HG02588 (cell line): ENCODE measurements around the gene SMARCC1.
A peak's percentile ranks its signal among the peaks of the same experiment; 100 is the strongest.
"Not testable (repeated sequence)": the region's sequence is repeated elsewhere in the genome, so short reads cannot be mapped to it uniquely, and the experiment has no call there.

ENCODE experiments used
- ATAC-seq: cut with Tn5 transposase; IDR thresholded peaks from one replicate; pipeline ENCODE4 v1.9.1; 2021; ENCODE audit warnings: mild to moderate bottlenecking, moderate library complexity; ENCODE audit not compliant: unreplicated experiment

The SMARCC1 gene

DNA sequence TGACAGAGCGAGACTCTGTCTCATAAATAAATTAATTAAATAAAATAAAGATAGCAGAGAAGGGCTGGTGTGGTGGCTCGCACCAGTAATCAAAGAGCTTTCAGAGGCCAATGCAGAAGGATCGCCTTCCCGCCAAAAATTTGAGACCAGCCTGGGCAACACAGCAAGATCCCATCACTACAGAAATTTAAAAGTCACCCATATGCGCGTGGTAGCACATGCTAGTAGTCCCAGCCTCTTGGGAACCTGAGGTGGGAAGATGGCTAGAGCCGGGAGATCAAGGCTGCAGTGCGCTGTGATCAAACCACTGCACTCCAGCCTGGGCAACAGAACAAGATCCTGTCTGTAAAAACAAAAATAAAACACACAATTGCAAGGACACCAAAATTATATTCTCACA lies 9.6 kb downstream of the SMARCC1 start:
- ATAC-seq: no peak

DNA sequence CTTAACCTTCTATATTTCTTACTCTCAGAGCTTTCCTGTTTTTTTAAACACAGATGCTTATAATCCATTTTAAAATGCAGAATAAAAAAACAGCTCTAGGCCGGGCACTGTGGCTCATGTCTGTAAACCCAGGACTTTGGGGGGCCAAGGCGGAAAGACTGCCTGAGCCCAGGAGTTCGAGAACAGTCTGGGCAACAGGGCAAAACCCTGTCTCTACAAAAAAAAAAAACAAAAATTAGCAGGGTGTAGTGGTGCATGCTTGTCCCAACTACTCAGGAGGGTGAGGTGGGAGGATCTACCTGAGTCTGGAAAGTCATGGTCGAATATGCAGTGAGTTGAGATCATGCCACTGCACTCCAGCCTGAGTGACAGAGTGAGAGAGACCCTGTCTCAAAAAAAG lies 15.5 kb downstream of the SMARCC1 start:
- ATAC-seq: no peak

DNA sequence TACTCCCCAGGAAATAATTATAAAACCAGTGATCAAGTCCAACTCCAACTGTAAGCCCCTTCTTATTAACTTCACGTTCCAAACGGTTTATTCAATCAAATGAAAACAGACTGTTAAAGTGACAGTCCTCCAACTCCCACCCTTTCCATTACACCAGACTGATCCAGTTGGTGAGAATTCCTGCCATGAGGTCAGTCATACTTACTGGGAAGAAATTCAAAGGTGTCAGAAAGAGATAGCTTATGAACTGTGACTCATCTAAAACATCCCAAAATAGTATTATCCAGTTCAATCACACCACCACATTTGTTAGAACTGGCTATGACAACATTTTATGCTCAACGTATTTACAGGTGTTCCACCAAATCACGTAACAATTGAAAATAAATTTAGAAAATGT lies 19.5 kb downstream of the SMARCC1 start:
- no peak for ATAC-seq

DNA sequence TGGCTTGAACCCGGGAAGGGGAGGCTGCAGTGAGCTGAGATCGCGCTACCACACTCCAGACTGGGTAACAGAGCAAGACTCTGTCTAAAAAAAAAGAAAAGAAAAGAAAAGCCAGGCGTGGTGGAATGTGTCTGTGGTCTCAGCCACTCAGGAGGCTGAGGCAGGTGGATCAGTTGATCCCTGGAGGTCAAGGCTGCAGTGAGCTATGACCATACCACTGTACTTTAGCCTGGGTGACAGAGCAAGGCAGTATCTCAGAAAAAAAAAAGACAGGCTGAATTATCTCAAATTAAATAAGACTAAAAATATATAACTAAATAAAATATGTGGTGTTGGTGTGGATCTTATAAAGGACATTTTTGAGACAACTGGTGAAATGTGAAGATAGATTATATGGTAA lies 20.6 kb downstream of the SMARCC1 start:
- ATAC-seq: no peak

DNA sequence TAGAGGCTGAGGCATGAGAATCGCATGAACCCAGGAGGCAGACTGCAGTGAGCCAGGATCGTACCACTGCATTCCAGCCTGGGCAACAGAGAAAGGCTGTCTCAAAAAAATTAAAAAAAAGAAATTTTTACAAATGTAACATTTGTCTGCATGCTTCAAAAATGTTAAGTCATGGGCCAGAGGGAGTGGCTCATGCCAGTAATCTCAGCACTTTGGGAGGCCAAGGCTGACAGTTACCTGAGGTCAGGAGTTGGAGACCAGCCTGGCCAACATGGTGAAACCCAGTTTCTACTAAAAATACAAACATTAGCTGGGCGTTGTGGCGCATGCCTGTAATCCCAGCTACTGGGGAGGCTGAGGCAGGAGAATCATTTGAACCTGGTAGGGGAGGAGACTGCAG lies 21.5 kb downstream of the SMARCC1 start:
- not testable (repeated sequence) for ATAC-seq

DNA sequence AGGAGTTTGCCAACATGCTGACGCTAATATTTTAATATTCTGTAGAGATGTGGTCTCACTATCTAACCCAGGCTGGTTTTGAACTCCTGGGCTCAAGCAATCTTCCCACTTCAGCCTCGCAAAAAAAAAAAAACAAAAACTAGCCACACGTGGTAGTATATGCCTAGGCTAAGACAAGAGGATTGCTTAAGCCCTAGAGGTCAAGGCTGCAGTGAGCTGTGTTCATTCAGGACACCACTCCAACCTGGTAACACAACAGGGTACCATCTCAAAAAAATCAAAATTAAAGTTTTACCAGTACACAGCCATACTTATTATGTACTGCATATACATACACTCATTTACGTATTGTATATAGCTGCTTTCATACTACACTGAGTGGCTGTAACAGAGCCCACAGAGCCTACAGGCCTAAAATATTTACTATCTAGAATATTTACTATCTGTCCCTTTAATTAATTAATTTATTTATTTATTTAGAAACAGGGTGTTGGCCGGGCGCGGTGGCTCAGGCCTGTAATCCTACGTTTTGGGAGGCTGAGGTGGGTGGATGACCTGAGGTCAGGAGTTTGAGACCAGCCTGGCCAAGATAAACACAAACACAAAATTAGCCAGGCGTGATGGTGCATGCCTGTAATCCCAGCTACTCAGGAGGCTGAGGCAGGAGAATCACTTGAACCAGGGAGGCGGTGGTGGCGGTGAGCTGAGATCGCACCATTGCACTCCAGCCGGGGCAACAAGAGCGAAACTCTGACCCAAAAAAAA lies 23.2 kb downstream of the SMARCC1 start:
- ATAC-seq: no peak

DNA sequence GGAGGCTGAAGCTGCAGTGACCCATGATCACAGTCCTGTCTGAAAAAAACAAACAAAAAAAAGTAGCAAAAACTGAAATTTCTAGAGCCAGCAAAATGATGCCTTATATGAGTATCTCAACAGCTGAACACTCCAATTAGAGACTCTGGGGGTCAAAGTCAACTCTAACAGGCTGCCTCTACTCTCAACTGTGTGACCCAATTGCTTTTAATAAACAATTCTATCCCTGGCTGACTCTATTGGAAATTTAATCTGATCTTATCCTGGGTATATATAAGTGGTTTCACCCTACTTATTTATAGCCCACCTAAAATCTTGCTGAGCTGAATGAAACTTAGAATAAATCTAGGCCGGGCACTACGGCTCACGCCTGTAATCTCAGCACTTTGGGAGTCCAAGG lies 29.0 kb downstream of the SMARCC1 start:
- no peak for ATAC-seq

DNA sequence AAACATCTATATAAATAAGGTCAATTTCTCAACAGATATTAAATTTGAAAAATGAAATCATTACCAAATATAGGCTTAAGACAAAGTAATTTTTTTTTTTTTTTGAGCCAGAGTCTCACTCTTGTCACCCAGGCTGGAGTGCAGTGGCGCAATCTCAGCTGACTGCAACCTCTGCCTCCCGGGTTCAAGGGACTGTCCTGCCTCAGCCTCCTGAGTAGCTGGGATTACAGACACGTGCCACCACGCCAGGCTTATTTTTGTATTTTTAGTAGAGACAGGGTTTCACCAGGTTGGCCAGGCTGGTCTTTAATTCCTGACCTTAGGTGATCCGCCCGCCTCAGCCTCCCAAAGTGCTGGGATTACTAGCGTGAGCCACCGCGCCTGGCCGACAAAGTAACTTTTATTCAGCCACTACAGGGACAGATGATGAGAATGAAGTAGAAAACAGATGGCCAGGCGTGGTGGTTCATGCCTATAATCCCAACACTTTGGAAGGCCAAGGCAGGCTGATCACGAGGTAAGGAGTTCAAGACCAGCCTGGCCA lies 30.8 kb downstream of the SMARCC1 start:
- not testable (repeated sequence) for ATAC-seq

DNA sequence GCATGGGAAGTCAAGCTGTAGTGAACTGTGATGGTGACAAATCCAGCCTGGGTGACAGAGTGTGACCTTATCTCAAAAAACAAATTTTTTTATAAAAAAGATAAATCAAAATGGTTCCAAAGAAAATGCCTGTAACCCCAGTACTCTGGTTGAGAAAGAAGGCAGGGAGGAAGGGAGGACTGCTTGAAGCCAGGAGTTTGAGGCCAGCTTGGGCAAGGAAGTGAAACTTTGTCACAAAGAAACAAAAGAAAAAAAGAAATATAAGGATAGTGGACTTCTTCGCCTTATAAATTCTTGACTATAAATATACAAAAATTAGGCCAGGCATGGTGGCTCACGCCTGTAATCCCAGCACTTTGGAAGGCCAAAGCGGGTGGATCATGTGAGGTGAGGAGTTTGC lies 34.1 kb downstream of the SMARCC1 start:
- no peak for ATAC-seq

DNA sequence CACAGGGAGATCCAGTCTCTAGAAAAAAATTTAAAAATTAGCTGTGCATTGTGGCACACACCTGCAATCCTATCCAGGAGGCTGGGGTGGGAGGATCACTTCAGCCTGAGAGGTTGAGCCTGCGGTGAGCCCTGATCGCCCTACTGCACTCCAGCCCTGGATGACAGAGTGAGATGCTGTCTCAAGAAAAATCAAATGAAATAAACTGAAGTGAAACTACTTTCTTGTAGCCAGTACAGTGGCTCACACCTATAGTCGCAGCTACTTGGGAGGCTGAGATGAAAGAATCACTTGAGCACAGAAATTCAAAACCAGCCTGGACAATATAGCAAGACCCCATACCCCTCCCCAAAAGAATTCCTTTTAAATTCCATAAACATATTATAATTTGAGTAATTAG lies 35.4 kb downstream of the SMARCC1 start:
- ATAC-seq: no peak

DNA sequence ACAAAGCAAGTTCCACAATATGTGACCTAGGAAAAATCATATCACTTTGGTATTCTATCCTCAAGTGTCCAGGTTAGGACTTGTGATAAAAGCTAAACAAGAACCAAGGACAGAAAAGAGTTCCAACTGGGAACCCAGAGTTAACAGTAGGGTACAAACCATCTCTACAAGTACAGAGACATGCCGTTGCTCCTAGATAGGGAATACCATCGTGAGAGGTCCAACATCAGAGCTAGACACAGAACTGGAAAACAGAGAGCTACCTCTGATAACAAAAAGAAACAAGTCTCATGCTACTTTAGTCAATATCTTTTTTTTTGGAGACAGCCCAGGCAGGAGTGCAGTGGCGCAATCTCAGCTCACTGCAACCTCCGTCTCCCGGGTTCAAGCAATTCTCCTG lies 37.8 kb downstream of the SMARCC1 start:
- no peak for ATAC-seq

DNA sequence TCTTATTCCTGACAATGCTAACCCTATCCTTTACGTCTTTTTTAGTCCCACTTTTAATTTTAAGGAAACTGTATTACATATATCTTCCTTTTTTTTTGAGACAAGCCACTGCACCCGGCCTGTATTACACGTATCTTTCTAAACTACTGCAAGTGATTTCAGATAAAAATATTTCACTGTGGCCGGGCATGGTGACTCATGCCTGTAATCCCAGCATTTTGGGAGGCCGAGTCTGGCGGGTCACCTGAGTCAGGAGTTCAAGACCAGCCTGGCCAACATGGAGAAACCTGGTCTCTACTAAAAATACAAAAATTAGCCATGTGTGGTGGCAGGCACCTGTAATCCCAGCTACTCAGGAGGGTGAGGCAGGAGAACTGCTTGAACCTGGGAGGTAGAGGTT lies 38.3 kb downstream of the SMARCC1 start:
- not testable (repeated sequence) for ATAC-seq

DNA sequence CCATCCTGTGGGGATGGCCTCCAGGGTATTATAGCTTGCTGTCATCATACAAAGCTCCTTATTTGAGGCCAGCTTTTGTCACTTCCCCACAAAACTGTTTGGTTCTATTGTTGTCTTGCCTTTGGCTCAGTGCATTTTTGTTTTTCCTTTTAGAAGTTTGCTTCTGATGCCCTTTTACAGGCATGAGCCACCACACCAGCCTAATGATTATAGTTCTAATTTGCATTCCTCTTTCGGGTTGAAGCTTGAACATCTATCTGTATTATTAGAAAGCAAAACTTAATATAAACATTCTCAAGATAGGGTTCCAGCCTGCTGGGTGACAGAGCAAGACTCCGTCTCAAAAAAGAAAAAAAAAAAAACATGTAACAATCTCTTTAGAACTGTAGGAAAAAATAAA lies 39.8 kb downstream of the SMARCC1 start:
- peak; percentile 47 for ATAC-seq

DNA sequence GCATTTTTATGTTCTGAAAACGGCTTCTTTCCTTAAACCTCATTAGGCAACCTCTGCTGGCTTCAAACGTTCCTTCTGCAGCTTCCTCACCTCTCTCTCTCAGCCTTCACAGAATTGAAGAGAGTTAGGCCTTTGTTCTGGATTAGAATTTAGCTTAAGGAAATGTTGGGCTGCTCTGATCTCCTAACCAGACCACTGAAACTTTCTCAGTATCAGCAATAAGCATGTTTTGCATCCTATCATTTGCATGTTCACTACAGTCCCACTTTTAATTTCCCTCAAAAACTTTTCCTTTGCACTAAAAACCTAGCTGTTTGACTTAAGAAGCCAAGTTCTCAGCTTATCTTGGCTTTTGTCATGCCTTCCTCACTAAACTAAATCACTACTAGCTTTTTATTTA lies 49.5 kb downstream of the SMARCC1 start:
- no peak for ATAC-seq

DNA sequence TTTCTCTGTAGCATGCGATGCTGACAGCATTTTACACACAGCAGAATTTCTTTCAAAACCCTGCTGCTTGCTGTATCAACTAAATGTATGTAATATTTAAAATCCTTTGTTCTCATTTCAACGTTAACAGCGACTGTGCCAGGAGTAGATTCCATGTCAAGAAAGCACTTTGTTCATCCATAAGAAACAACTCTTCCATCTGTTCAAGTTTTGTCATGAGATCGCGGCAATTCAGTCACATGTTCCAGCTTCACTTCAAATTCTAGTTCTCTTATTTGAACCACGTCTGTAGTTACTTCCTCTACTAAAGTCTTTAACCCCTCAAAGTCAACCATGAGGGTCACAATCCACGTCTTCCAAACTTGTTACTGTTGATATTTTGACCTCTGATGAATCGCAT lies 50.6 kb downstream of the SMARCC1 start:
- no peak for ATAC-seq

DNA sequence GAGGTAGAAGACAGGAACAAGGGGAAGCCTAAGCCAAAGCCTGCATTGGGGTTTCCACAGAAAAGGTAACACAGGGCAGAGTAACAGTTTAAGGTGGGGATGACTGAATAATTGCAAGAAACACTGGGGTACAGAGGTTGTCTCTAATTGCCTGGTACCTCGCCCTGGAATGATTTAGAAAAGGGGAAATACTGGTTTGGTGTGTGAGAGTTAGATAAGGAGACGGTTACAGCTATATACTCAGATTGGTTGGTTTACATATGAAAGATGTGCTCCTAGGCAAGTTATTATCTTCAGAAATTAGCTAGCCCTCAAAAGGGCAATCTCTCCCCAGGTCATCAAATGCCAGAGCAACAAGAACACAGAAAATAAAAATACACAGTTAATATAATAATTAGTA lies 58.8 kb downstream of the SMARCC1 start:
- no peak for ATAC-seq

DNA sequence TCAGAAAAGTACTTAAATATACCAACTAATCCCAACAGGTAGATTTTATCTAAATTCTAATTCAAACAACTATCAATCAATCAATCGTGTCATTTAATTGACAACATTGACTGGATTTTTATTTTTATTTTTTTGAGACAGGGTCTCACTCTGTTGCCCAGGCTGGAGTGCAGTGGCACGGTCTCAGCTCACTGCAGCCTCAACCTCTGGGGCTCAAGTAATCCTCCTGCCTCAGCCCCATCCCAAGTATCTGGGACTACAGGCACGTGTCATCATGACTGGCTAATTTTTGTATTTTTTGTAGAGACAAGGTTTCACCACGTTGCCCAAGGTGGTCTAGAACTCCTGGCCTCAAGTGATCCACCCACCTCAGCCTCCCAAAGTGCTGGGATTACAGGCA lies 64.2 kb downstream of the SMARCC1 start:
- ATAC-seq: not testable (repeated sequence)

DNA sequence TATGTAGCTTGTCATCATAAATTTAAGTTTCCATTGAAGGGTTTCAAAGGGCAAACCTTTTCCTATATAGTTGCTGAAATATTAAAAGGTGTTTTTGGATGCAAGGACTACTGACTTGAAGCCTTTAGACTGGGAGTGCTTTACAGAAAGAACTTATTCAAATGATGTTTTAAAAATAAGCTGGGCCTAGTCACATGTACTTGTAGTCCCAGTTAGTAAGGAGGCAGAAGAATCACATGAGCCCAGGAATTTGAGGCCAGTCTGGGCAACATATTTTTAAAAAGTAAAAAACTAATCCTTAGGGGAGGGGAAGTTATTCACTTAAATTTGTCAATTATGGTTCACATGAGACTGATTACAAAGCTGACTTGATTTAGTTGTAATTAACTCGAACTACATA lies 65.0 kb downstream of the SMARCC1 start:
- ATAC-seq: no peak

DNA sequence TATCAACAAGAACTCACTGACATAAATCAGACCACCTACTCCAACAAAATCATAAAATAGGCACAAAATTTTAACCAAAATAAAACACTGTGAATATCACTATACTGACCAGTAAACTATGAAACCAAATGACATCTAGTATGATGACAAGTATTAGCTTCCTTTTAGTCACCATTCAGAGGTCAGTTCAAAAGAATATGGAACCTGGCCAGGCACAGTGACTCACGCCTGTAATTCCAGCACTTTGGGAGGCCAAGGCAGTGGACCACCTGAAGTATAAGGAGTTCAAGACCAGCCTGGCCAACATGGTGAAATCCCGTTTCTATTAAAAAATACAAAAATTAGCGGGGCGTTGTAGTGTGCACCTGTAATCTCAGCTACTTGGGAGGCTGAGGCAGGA lies 65.8 kb downstream of the SMARCC1 start:
- no peak for ATAC-seq

DNA sequence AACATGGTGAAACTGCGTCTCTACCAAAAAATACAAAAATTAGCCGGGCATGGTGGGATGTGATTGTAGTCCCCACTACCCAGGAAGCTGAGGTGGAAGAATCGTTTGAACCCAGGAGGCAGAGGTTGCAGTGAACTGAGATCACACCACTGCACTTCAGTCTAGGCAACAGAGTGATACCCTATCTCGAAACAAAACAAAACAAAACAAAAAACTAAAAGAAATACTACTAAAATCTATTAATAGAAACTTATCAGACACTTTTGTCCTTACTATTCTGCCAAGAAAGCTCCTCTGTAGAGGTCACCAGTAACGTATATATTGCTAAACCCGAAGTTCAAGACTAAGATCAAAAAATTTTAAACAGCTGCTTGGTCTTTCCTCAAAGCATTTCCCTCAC lies 67.1 kb downstream of the SMARCC1 start:
- ATAC-seq: no peak

DNA sequence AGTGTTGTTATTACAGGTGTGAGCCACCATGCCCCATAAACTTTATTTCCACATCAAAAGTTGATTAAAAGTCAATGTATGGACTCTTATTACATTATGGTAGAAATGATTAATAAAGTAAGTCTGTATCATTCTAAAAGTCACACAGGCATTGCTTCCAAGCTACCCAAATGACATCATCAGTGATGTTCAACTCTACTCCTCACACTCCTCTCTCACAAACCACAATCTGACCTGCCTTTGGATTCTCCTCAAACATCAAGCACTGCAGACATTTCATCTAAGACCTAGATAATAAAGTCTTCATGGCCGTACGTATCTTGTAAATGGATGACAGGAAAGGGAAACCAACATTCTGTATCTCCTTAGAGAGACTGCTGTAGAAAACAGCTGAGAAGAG lies 68.0 kb downstream of the SMARCC1 start:
- ATAC-seq: no peak

DNA sequence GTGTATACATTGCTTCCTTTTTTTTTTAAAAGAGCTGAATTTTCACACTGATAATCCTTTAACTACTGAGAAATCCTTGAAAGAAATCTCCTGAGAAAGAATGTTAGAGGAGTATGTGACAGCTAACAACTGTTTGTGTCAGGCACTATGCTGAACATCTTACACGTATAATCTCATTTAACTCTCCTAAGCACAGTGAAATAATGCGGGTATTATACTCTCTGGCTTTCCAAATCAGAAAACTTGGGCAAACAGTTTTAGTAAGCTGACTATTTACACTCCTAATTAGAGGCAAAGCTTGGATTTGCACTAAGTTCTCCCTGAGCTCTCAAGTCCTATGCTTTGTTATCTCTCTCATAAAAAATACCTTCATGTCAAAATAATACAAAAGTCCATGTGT lies 69.3 kb downstream of the SMARCC1 start:
- no peak for ATAC-seq

DNA sequence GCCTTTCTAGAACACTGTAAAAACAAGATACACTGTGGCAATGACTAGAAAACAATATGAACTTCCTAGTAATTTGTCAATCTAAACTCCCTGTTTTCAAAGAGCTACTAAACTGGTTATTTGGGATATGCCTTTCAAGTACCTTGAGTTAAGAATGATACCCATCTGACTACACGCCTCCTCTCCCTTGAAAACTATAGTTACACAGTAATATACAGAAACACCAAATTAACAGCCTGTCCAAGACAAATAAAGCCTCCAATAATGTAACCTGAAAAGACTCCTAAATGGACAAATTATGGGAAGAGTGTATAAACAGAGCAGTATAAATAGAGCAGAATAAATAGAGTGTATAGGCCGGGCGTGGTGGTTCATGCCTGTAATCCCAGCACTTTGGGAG lies 70.1 kb downstream of the SMARCC1 start:
- ATAC-seq: no peak
